Measurements from ENCODE around the gene NFS1.
"Not testable (repeated sequence)": the region's sequence is repeated elsewhere in the genome, so short reads cannot be mapped to it uniquely, and the experiment has no call there.

The NFS1 gene

GRCh38 chr20:35729283-35729807 lies 30.2 kb upstream of the NFS1 start:
- DNase-seq, result no peak

- no peak for DNase-seq
Observed at GRCh38 chr20:35726842-35727711, 27.9 kb upstream of the NFS1 start.

- DNase-seq, result no peak
Observed at GRCh38 chr20:35724321-35725230, 25.4 kb upstream of the NFS1 start.

- DNase-seq, result not testable (repeated sequence)
Observed at GRCh38 chr20:35723652-35724320, 24.6 kb upstream of the NFS1 start.

DNA sequence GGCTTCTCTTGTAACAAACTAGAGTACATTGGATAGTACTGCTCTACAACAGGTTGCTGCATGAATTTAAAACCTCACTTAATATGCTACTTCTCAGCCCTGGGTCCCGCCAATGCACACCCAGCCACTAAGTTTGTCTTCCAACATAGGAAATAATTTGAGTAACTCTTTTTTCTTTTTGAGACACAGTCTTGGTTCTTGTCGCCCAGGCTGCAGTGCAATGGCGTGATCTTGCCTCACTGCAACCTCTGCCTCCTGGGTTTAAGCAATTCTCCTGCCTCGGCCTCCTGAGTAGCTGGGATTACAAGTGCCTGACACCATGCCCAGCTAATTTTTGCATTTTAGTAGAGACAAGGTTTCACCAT lies 24.1 kb upstream of the NFS1 start:
- DNase-seq, result not testable (repeated sequence)

- DNase-seq, result no peak
Observed at GRCh38 chr20:35721621-35722020, 22.5 kb upstream of the NFS1 start.

- DNase-seq, result no peak
Observed at GRCh38 chr20:35721219-35721618, 22.1 kb upstream of the NFS1 start.

DNA sequence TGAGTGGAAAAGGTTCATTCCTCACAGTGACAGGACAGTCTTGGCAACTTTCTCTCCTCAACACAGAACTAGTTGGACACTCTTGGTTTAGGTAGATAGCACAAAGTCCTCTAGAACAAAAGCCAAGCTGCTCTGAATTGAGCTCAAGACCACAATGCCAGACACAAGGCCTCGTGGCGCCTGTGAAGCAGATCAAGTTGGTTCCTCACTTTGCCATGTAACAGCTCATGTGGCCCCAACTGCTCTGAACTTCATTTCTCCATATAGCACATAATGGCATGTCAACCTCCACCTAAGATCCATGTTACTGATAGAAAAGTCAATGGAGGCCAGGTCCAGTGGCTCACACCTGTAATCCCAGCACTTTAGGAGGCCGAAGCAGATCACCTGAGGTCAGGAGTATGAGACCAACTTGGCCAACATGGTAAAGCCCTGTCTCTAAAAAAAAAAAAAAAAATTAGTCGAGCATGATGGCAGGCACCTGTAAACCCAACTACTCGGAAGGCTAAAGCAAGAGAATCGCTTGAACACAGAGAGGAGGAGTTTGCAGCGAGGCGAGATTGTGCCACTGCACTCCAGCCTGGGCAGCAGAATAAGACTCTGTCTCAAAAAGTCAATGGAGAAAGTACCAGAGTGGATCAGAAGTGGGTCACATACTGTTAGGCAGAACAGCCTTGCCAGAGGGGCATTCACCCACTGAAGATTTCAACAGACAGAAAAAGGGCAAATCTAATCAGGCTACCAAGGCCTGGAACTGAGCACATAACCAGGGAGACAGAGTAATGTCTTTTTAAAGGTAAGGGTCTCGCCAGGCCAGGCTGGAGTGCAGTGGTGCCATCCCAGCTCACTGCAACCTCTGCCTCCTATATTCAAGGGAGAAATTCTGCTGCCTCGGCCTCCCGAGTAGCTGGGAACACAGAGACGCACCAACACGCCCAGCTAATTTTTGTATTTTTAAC lies 21.3 kb upstream of the NFS1 start:
- no peak for DNase-seq

DNA sequence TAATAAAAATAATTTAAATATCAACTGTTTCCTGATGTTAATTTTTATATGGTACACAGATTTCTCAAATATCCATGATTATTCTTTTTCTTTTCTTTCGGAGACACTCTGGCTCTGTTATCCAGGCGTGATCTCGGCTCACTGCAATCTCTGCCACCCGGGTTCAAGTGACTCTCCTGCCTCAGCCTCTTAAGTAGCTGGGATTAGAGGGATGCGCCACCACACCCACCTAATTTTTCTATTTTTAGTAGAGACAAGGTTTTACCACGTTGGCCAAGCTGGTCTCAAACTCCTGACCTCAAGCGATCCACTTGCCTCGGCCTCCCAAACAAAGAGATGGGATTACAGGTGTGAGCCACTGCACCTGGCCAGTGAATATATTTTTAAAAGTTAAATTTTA lies 20.6 kb upstream of the NFS1 start:
- DNase-seq, result no peak

DNA sequence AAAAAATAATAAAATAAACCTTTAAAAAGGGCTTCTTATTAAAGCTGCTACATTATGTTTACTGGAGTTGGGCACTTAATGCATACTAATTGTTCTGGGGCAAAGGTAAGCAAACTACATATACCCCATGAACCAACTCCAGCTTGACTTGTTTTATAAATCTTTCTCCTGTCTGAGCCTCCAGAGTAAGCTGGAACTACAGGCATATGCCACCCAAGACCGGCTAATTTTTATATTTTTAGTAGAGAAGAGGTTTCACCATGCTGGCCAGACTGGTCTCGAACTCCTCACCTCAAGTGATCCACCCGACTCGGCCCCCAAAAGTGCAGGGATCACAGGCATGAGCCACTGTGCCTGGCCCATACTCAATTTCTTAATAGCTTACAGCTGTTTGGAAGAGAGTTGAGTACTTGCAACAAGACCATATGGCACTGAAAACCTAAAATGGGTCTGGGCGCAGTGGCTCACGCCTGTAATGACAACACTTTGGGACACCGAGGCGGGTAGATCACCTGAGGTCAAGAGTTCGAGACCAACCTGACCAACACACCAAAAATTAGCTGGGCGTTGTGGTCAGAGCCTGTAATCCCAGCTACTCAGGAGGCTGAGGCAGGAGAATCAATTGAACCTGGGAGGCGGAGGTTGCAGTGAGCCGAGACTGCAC lies 20.0 kb upstream of the NFS1 start:
- no peak for DNase-seq

DNA sequence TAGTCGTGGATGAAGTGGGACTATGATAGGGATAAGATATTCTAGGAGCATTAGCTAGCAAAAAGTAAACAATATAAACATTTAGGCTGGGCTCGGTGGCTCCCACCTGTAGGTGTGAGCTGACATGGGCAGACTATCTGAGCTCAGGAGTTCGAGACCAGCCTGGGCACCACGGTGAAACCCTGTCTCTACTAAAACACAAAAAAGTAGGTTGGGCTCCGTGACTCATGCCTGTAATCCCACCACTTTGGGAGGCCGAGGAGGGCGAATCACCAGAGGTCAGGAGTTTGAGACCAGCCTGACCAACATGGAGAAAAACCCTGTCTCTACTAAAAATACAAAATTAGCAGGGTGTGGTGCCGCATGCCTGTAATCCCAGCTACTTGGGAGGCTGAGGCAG lies 19.2 kb upstream of the NFS1 start:
- DNase-seq, result not testable (repeated sequence)

DNA sequence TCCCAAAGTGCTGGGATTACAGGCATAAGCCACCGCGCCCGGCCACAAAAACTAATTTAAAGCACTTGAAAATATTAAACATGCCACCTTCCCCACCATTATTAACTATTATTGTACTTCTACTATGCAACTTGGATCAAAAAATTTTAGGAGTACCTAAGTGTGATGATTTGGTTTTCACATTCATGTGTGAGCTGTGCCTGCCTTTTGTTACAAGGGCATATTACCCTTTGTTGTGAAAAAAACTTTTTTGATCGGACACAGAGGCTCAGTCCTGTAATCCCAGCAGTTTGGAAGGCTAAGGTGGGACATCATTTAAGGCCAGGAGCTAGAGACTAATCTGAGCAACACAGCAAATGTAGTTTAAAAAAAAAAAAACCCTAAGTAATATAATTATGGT lies 17.2 kb upstream of the NFS1 start:
- DNase-seq, result no peak

DNA sequence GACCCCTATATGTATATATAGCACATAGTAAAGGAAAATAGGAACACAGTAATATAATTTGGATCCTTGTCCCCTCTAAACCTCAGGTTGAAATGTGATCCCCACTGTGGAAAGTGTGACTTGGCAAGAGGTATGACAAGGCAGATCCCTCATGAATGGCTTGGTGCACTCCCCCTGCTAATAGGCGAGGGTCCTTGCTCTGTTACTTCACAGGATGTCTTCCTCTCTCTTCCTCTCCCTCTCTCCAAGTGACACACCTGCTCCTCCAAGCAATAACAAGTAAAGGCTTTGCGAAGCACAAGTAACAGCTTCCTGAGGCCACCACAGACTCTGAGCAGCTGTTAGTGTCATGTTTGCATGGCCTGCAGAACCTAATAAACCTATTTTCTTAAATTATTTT lies 16.5 kb upstream of the NFS1 start:
- no peak for DNase-seq

DNA sequence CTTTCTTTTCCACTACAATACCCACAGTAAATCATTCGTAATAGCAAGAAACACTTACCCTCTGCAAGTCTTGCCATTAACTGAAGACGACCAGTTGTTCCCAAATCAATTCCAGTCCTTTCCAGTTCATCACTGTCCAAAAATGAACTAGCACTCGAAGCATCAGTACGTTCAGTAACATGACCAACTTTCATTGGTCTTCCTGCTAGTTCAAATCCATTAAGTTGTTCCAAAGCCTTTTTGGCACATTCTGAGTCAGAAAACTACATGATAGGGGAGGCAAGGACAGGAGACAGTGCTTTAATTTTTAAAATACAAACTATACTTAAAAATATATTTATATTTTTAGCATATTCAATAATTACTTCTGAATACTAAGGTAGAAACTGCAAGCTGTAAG lies 15.0 kb upstream of the NFS1 start:
- no peak for DNase-seq

- not testable (repeated sequence) for DNase-seq
Observed at GRCh38 chr20:35713120-35713519, 14.0 kb upstream of the NFS1 start.

DNA sequence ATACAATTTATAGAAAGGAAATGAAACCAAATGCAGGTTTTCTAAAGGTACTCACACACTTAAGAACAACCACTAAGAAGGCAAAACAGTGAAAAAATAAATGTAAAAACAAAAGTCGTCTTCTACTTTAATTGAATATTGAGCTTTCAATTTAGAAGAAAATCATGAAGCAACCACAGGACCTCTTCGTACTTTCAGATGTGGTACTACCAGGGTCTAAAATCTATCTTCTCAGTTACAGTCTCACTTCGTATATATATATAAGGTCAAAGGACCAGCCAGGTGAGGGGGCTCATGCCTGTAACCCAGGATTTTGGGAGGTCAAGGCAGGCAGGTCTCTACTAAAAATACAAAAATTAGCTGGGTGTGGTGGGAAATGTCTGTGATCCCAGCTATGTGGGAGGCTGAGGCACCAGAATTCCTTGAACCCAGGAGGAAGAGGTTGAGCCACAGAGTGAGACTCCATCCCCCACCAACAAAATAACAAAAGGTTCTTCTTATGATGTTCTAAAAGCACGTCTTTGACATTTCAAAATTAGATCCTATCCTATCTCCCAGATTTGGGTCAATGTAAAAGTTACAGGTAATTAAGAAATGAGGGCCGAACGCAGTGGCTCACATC lies 12.5 kb upstream of the NFS1 start:
- no peak for DNase-seq

- DNase-seq, result no peak
Observed at GRCh38 chr20:35710884-35711587, 11.9 kb upstream of the NFS1 start.

DNA sequence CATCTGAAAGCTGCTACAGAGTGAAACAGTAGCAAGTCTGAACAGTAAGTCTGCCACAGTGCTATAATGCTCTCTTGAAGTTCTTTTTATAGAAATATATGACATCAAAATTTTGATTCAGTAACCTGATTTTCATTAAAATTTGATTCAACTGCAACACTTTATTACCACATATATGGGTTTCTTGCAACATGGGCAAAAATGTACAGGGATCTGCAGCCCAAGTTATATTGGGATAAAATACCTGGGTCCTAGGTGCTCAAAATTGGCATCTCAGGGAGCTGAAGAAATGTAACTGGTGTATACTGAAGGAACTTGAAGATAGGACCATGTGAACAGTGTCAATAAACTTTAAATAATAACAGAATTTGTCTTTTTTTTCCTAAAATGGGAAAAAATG lies 10.9 kb upstream of the NFS1 start:
- DNase-seq, result no peak

DNA sequence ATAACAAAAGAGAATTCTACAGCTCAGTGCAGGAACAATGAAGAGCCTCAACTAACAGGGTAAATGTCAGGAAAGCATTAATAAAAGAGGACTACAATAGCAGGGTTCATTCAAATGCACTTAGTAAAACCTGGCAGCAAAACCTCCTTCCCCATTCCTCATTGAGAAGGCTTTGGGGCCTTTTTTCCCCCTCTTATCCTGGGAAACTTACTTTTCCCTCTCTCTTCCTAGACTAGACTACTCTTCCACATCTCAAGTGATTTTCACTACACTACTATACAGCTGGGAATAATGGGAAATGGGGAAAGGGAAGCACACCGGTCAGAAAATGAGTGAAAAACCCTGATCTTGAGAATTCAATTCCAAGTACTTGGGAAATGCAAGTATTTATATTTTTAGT lies 10.1 kb upstream of the NFS1 start:
- DNase-seq, result no peak

- no peak for DNase-seq
Observed at GRCh38 chr20:35708502-35708901, 9.3 kb upstream of the NFS1 start.

Data from activated CD4-positive, alpha-beta T cell treated with anti-CD3 and anti-CD28 coated beads for 48 hours (primary cell).